NCI-H345 (cell line): ENCODE measurements around the gene DPP7.
"Not testable (repeated sequence)": the region's sequence is repeated elsewhere in the genome, so short reads cannot be mapped to it uniquely, and the experiment has no call there.

Experiments used
- DNase-seq: peaks from one replicate; lab custom pipeline; 2025; lab: John Stamatoyannopoulos, UW

Gene DPP7

DNA sequence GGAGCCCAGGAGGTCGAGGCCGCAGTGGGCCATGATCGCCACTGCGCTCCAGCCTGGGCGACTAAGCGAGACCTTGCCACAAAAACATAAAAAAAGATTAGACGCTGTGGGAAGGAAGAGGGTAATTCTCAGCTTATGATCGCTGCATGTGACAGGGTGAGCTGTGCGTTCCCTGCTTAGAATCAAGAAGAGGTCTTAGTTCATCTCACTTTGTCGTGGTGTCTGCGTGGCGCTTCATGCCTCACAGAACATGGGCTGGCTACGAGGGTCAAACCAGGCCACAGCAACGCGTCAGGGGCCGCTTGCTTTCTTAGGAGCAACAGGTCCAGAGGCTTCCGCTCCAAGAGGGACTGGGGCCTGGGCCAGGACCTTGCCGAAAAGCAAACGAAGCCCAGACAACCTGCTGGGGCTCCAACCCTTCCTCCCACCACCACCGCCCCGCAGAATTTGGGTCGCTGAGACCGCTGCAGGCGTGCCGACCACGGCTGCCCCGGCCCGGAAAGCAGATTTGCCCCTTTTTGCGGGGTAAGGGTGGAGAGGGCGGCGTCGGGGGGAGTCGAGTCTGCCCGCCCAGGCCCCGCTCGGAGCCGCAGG, 14.4 kb upstream of the DPP7 start:
- no peak for DNase-seq

DNA sequence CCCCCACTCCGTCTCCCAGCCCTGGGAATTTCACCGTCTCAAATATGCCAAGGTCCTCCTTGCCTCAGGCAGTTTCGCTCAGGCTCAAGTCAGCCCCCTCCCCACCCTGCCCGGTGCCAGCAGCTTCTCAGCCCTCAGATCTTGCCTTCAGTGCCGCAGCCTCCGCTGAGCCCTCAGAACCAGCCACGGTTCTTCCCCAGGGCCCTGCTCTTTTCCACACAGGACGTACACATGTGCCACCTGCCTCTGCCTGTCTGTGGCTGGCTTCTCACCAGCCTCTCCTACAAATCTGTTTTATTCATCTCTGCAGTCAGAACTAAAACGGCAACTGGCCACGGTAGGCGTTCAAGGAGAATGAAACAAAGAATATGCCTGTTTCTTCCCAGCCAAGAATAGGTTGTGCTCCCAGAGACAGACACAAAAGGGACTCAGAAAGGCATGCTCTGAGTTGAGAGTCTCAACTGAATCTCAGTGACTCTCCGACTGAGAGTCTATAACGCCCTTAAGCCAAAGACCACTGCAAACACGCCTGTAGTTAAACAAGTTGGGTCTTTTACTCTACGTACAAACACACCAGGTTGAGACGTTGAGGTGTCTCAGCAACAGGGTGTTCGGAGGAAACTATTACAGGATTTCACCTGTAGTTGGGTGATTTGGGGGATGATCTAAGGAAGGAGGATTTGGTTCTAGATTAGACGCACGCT, 13.8 kb upstream of the DPP7 start:
- DNase-seq: no peak

- no peak for DNase-seq
Measured at GRCh38 chr9:137127301-137128157, 13.0 kb upstream of the DPP7 start.

- DNase-seq: no peak
Measured at GRCh38 chr9:137126786-137127185, 12.3 kb upstream of the DPP7 start.

DNA sequence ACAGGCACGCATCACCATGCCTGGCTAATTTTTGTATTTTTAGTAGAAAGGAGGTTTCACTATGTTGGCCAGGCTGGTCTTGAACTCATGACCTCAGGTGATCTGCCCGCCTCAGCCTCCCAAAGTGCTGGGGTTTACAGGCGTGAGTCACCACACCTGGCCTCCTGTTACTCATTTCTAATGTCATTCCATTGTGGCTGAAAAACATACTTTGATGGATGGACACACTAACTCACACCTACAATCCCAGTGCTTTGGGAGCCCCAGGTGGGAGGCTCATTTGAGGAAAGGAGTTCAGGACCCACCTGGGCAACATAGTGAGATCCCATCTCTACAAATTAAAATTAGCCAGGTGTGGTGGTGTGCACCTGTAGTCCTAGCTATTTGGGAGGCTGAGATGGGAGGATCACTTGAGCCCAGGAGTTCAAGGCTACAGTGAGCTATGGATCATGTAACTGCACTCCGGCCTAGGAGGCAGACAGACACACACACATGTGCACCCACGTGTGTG, 9.5 kb upstream of the DPP7 start:
- not testable (repeated sequence) for DNase-seq

- no peak for DNase-seq
Measured at GRCh38 chr9:137123468-137123837, 8.9 kb upstream of the DPP7 start.

DNA sequence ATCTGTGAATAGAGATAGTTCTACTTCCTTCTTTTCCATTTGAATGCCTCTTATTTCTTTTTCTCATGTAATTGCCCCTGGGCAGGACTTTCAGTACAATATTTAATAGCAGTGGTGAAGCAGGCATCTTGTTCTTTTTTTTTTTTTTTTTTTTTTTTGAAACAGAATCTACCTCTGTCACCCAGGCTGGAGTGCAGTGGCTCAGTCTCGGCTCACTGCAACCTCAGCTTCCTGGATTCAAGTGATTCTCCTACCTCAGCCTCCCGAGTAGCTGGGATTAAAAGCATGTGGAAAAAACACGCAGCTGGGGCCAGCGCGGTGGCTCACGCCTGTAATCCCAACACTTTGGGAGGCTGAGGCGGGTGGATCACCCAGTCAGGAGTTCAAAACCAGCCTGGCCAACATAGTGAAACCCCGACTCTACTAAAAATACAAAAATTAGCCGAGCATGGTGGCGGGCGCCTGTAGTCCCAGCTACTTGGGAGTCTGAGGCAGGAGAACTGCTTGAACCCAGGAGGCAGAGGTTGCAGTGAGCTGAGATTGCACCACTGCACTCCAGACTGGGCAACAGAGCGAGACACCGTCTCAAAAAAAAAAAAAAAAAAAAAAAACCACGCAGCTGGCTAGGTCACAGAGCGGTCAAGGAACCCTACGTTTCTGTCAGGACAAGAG, 8.4 kb upstream of the DPP7 start:
- not testable (repeated sequence) for DNase-seq

GRCh38 chr9:137121927-137122795, 7.6 kb upstream of the DPP7 start:
- DNase-seq: not testable (repeated sequence)

GRCh38 chr9:137118092-137118603, 3.6 kb upstream of the DPP7 start:
- DNase-seq: not testable (repeated sequence)

- no peak for DNase-seq
Measured at GRCh38 chr9:137117269-137117731, 2.8 kb upstream of the DPP7 start.

- no peak for DNase-seq
Measured at GRCh38 chr9:137116728-137117127, 2.2 kb upstream of the DPP7 start.

DNA sequence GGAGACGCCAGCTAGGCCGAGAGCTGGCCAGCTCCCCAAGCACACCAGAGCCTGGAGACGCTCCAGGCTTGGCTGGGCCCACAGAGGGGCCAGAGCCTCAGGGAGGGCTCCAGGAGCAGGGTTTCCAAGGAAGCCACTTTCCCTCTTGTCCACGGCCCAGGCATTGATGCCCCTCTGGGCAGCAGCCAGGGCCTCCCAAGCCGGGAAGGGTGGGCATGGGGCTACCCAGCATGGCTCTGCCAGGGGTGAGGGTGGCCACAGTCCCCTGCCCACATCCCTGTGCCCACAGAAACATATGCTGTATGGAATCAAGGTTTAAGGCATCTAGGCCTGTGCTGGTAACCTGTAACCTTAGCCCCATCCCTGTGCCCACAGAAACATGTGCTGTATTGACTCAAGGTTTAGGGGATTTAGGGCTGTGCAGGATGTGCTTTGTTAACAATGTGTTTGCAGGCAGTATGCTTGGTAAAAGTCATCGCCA, 1.5 kb upstream of the DPP7 start:
- DNase-seq: no peak

DNA sequence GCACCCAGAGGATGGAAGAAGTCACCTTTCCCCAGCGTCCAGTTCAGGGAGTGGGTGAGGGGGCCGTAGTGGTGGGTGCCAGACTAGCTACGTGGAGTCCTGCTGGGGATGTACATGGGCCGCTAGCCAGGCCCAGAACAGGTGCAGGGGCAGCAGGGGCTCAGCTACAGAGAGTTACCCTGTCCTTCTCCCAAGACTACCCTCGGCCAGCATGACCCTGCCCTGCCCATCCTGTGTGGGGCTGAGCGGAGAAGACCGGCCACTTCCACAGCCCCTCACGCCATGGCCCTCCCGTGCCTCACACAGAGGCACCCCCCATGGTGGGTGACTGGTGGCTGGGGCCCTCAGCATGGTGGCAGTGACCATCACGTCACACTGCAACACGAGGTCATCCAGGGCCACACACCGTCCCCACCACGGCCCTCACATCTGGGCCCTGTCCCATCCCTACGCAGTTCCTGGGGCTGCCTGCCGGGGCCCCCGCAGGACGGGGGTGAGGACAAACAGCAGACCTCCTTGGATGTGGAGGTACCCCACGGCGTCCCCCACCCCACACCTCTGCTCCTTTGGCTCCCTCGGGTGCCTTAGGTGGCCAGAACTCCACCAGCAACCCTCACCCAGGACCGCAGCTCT, 977 bp upstream of the DPP7 start:
- DNase-seq: no peak

GRCh38 chr9:137114220-137114612, 317 bp downstream of the DPP7 start:
- no peak for DNase-seq

GRCh38 chr9:137113385-137114159, 961 bp downstream of the DPP7 start:
- no peak for DNase-seq

DNA sequence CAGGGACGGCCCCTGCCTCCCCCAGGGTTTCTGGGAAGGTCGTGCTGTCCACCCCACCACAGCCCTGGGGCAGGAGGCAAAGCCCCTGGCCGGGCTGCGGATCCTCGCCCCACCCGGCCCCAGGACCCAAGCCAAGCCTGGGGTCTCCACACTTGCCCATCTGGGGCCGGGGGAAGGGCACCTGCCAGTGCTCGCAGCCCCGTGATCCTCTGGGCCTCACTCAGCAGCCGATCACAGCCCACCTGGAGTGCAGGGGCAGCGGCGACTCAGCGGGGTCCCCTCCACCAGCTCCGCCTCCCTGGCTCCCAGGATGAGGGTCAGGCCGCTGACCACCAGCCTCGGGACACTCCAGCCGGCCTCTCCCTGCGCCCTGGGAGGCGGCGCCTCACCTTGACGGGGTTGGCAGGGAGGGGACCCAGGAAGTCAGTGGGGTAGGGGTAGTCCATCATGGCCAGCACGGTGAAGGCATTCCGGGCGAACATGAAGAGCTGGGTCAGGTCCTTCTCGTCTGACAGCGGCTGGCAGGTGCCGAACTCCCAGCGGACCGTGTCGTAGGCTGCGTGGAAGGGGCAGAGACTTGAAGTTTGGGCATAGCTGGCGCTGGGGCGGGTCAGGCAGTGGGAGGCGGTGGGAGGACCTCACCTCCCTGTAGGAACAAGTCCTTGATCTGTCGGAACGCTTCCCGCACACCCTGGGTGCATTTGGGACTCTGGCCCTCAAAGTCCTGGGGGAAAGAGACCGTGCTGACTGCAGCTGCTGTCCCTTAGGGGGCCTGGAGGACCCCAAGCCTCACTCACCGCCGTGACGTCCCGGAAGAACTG, 1.8 kb downstream of the DPP7 start:
- DNase-seq: no peak

- DNase-seq: no peak
Measured at GRCh38 chr9:137111788-137112563, 2.6 kb downstream of the DPP7 start.
